HepG2 (cell line): ENCODE results near the gene PSMB11. TPM values are rescaled to one million over a fixed set of nuclear protein-coding genes. Genes with fewer than 3 reads are reported as not detected.

Experiments used
- ADNP ChIP-seq: sonication (generic); formaldehyde crosslinking; IDR thresholded peaks from 2 replicates; pipeline ENCODE4 v1.4.0; 2020; ENCODE audit warnings: missing genetic modification reagents
- AHR ChIP-seq: IDR thresholded peaks from 2 replicates; pipeline ENCODE4 v1.6.1; 2018; ENCODE audit warnings: missing genetic modification reagents, missing compliant biosample characterization
- CEBPB ChIP-seq: IDR thresholded peaks from 2 replicates; pipeline ENCODE4 v1.6.1; 2011; ENCODE audit warnings: low read depth, low read length, improper control_type of control experiment, borderline replicate concordance
- FOXA3 ChIP-seq: IDR thresholded peaks from 2 replicates; pipeline ENCODE4 v1.6.1; 2016; ENCODE audit warnings: missing genetic modification reagents, missing compliant biosample characterization
- GATAD1 ChIP-seq: IDR thresholded peaks from 2 replicates; pipeline ENCODE4 v1.6.1; 2016; ENCODE audit warnings: missing genetic modification reagents, missing compliant biosample characterization
- MEIS2 ChIP-seq: sonication (generic); formaldehyde crosslinking; IDR thresholded peaks from 2 replicates; pipeline ENCODE4 v1.9.0; 2021; ENCODE audit warnings: mild to moderate bottlenecking, missing genetic modification reagents
- MTA3 ChIP-seq: sonication (generic); formaldehyde crosslinking; IDR thresholded peaks from 2 replicates; pipeline ENCODE4 v1.4.0; 2020; ENCODE audit warnings: missing genetic modification reagents
- NCOR1 ChIP-seq: fragments of 200-600 bp; sonication (generic); IDR thresholded peaks from 2 replicates; pipeline ENCODE4 v1.7.0; 2017; ENCODE audit warnings: antibody characterized with exemption, low read length, borderline replicate concordance
- PHF20 ChIP-seq: sonication (generic); formaldehyde crosslinking; IDR thresholded peaks from 2 replicates; pipeline ENCODE4 v1.5.0; 2020; ENCODE audit warnings: mild to moderate bottlenecking, missing genetic modification reagents
- POLR2AphosphoS5 ChIP-seq: IDR thresholded peaks from 2 replicates; pipeline ENCODE4 v1.6.1; 2012; ENCODE audit warnings: low read depth, low read length
- PPARG ChIP-seq: conservative IDR thresholded peaks from 2 replicates; pipeline ENCODE4 v1.6.1; 2016; ENCODE audit warnings: missing biosample characterization, missing genetic modification reagents
- RFXANK ChIP-seq: IDR thresholded peaks from 2 replicates; pipeline ENCODE4 v1.6.1; 2016
- SSRP1 ChIP-seq: IDR thresholded peaks from 2 replicates; pipeline ENCODE4 v1.6.1; 2016; ENCODE audit warnings: control low read depth
- TMF1 ChIP-seq: sonication (generic); formaldehyde crosslinking; IDR thresholded peaks from 2 replicates; pipeline ENCODE4 v1.8.1; 2022; ENCODE audit warnings: low read depth, missing genetic modification reagents
- TP53 ChIP-seq: sonication (generic); formaldehyde crosslinking; conservative IDR thresholded peaks from 2 replicates; pipeline ENCODE4 v1.4.0; 2020; ENCODE audit warnings: missing genetic modification reagents
- XRCC5 ChIP-seq: fragments of 200-400 bp; formaldehyde crosslinking; optimal IDR thresholded peaks from 2 replicates; pipeline ENCODE3; 2017; ENCODE audit warnings: mild to moderate bottlenecking, low read length
- ZBTB46 ChIP-seq: sonication (generic); formaldehyde crosslinking; IDR thresholded peaks from 2 replicates; pipeline ENCODE4 v1.4.0; 2020; ENCODE audit warnings: mild to moderate bottlenecking, missing genetic modification reagents, borderline replicate concordance
- ZC3H13 ChIP-seq: sonication (generic); formaldehyde crosslinking; IDR thresholded peaks from 2 replicates; pipeline ENCODE4 v1.8.1; 2023; ENCODE audit warnings: mild to moderate bottlenecking, missing genetic modification reagents, moderate library complexity
- ZHX1 ChIP-seq: sonication (generic); formaldehyde crosslinking; IDR thresholded peaks from 2 replicates; pipeline ENCODE4 v1.8.1; 2022; ENCODE audit warnings: low read depth, mild to moderate bottlenecking, missing genetic modification reagents
- ZIK1 ChIP-seq: sonication (generic); formaldehyde crosslinking; IDR thresholded peaks from 2 replicates; pipeline ENCODE4 v1.5.0; 2020; ENCODE audit warnings: mild to moderate bottlenecking, low read depth, missing genetic modification reagents, borderline replicate concordance
- ZNF225 ChIP-seq: sonication (generic); formaldehyde crosslinking; IDR thresholded peaks from 2 replicates; pipeline ENCODE4 v1.4.0; 2020; ENCODE audit warnings: mild to moderate bottlenecking, missing genetic modification reagents
- ZNF383 ChIP-seq: sonication (generic); formaldehyde crosslinking; IDR thresholded peaks from 2 replicates; pipeline ENCODE4 v1.4.0; 2020; ENCODE audit warnings: missing genetic modification reagents, mild to moderate bottlenecking, borderline replicate concordance
- ZNF44 ChIP-seq: sonication (generic); formaldehyde crosslinking; IDR thresholded peaks from 2 replicates; pipeline ENCODE4 v1.5.1; 2020; ENCODE audit warnings: mild to moderate bottlenecking, missing genetic modification reagents
- ZNF607 ChIP-seq: sonication (generic); formaldehyde crosslinking; IDR thresholded peaks from 2 replicates; pipeline ENCODE4 v1.5.1; 2020; ENCODE audit warnings: missing genetic modification reagents, mild to moderate bottlenecking, borderline replicate concordance
- ZNF639 ChIP-seq: conservative IDR thresholded peaks from 2 replicates; pipeline ENCODE4 v1.6.1; 2018; ENCODE audit warnings: missing genetic modification reagents
- ZNF660 ChIP-seq: sonication (generic); formaldehyde crosslinking; IDR thresholded peaks from 2 replicates; pipeline ENCODE4 v1.5.1; 2020; ENCODE audit warnings: mild to moderate bottlenecking, low read depth, missing genetic modification reagents, borderline replicate concordance
- ZNF740 ChIP-seq: sonication (generic); formaldehyde crosslinking; IDR thresholded peaks from 2 replicates; pipeline ENCODE4 v1.4.0; 2020; ENCODE audit warnings: missing genetic modification reagents
- polyA plus RNA-seq, 8 experiments: library from polyadenylated mRNA; depleted of rRNA in 3 of 8; stranded (reverse) in 7 of 8; unstranded in 1 of 8; fragments of >200 nt; fragmentation: Illumina TruSeq in 4 of 8; extraction: Trizol in 4 of 8; gene quantifications; 2 replicates each; pipeline versions ENCODE4 v1.2.1 to v1.2.3, GENCODE V29; 2011 to 2016; ENCODE audit warnings: low read depth in 4 of 8, missing spikeins in 1 of 8, mixed read lengths in 1 of 8; ENCODE audit not compliant: insufficient read depth in 1 of 8
- total RNA-seq, 5 experiments: library from RNA; depleted of rRNA; stranded (reverse); fragments of >200 nt; fragmentation: Illumina TruSeq; extraction: Trizol; gene quantifications; 2 replicates each; pipeline ENCODE4 v1.2.3, GENCODE V29; 2016; ENCODE audit warnings: low read depth in 1 of 5

The PSMB11 gene
- total and polyA plus RNA-seq, 2 of the 13 experiments (the other 11 are each of a cell fraction or from before 2014, with no cell fraction given) = not detected

- no peak for TF ChIP-seq ZHX1 (CRISPR knock-in tag)
- peak; percentile 64; the same call in 1 of the 2 replicates for TF ChIP-seq ZNF607 (CRISPR knock-in tag)
- TF ChIP-seq ZNF740 (CRISPR knock-in tag) = no peak
- no peak for TF ChIP-seq TMF1 (CRISPR knock-in tag)
- no peak for TF ChIP-seq ZNF660 (CRISPR knock-in tag)
- no peak for TF ChIP-seq ZC3H13
- TF ChIP-seq PPARG (CRISPR knock-in tag) = 0 out of 2 replicates have a peak, but pooled peaks have one; percentile 36
- TF ChIP-seq MEIS2 (CRISPR knock-in tag) = 0 out of 2 replicates have a peak, but pooled peaks have one; percentile 55
- TF ChIP-seq RFXANK (CRISPR knock-in tag) = 0 out of 2 replicates have a peak, but pooled peaks have one; percentile 47
- TF ChIP-seq ZNF639 = no peak; the same call in 1 of the 2 replicates
- no peak for TF ChIP-seq ZBTB46 (CRISPR knock-in tag)
- TF ChIP-seq ZNF383 (CRISPR knock-in tag) = no peak
- TF ChIP-seq MTA3 (CRISPR knock-in tag) = no peak
- TF ChIP-seq NCOR1 = no peak
- no peak for TF ChIP-seq CEBPB
- TF ChIP-seq ADNP (CRISPR knock-in tag) = no peak
- TF ChIP-seq TP53 = no peak
- no peak for TF ChIP-seq PHF20
- 0 out of 2 replicates have a peak, but pooled peaks have one; percentile 27 for TF ChIP-seq GATAD1 (CRISPR knock-in tag)
- peak; percentile 83 for TF ChIP-seq XRCC5
- TF ChIP-seq ZIK1 (CRISPR knock-in tag) = no peak
- no peak for TF ChIP-seq FOXA3 (CRISPR knock-in tag)
- TF ChIP-seq ZNF44 = no peak
- TF ChIP-seq AHR = peak; percentile 42; the same call in 1 of the 2 replicates
- no peak for TF ChIP-seq SSRP1 (CRISPR knock-in tag)
- TF ChIP-seq ZNF225 (CRISPR knock-in tag) = no peak
- TF ChIP-seq POLR2AphosphoS5 = no peak
Observed at GRCh38 chr14:22994762-22995275, 47.2 kb upstream of the PSMB11 start (continued).
